Embryonic facial prominence (tissue), 1 donor: ENCODE data around the gene TMTC1.
"Not testable (repeated sequence)": the region's sequence is repeated elsewhere in the genome, so short reads cannot be mapped to it uniquely, and the experiment has no call there.

Experiments used
- DNase-seq: peaks from one replicate; pipeline ENCODE4 v3.0.0-alpha.2; 2016; ENCODE audit errors: extremely low spot score

The TMTC1 gene

GRCh38 chr12:29665107-29665506 is 118.6 kb downstream of the TMTC1 start:
- DNase-seq: no peak

GRCh38 chr12:29662734-29663323 is 120.9 kb downstream of the TMTC1 start:
- no peak for DNase-seq

- DNase-seq: no peak
Measured at GRCh38 chr12:29660847-29661246, 122.9 kb downstream of the TMTC1 start.

GRCh38 chr12:29656762-29657538 is 126.8 kb downstream of the TMTC1 start:
- no peak for DNase-seq

- DNase-seq: no peak
Measured at GRCh38 chr12:29655861-29656260, 127.9 kb downstream of the TMTC1 start.

- DNase-seq: no peak
Measured at GRCh38 chr12:29653286-29653685, 130.5 kb downstream of the TMTC1 start.

GRCh38 chr12:29650371-29650770 is 133.4 kb downstream of the TMTC1 start:
- DNase-seq: no peak

GRCh38 chr12:29649722-29650121 is 134.0 kb downstream of the TMTC1 start:
- no peak for DNase-seq

- no peak for DNase-seq
Measured at GRCh38 chr12:29644536-29645162, 139.1 kb downstream of the TMTC1 start.

GRCh38 chr12:29640589-29641345 is 143.0 kb downstream of the TMTC1 start:
- DNase-seq: no peak

- DNase-seq: no peak
Measured at GRCh38 chr12:29639893-29640495, 143.7 kb downstream of the TMTC1 start.

GRCh38 chr12:29638528-29638927 is 145.2 kb downstream of the TMTC1 start:
- no peak for DNase-seq

- no peak for DNase-seq
Measured at GRCh38 chr12:29634057-29634456, 149.7 kb downstream of the TMTC1 start.

- not testable (repeated sequence) for DNase-seq
Measured at GRCh38 chr12:29630164-29630563, 153.6 kb downstream of the TMTC1 start.

GRCh38 chr12:29627221-29627620 is 156.5 kb downstream of the TMTC1 start:
- DNase-seq: no peak

- no peak for DNase-seq
Measured at GRCh38 chr12:29625359-29625953, 158.3 kb downstream of the TMTC1 start.

- DNase-seq: no peak
Measured at GRCh38 chr12:29622251-29622650, 161.5 kb downstream of the TMTC1 start.

GRCh38 chr12:29620030-29620429 is 163.7 kb downstream of the TMTC1 start:
- no peak for DNase-seq

- no peak for DNase-seq
Measured at GRCh38 chr12:29617407-29617803, 166.3 kb downstream of the TMTC1 start.

GRCh38 chr12:29616664-29617406 is 166.9 kb downstream of the TMTC1 start:
- DNase-seq: no peak
